ENCODE measurements around the gene DIDO1.

DNA sequence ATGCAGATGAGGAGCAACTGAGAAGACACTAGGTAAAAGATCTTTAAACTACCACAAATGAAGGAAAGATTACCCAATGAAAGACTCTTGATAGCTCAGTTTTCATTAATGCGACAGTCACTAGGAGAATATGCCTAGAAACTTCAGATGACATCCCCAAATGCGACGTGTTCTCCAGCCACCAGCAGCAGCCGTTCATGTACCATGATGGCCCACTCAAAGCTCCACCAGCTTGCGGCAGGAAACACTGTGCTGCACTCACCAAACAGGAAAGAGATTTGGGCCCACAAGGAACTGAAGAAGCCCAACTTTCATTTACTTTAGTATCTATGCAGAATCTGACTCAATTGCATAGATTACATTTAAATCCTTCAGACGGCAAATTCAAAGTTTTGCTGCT, 7.5 kb downstream of the DIDO1 start:
- TF ChIP-seq CTCF (IDR thresholded peaks at IDR 0.05 in 4 of 5, conservative IDR thresholded peaks at IDR 0.05 in 1 of 5) (no peak), POLR2A (IDR thresholded peaks at IDR 0.05) (no peak)

Data from gastrocnemius medialis (tissue), 4 donors.